H1 (cell line): ENCODE results near the gene MAPK9. TPM values are rescaled to one million over a fixed set of nuclear protein-coding genes. Genes with fewer than 3 reads are reported as not detected.

Source experiments
- JUN ChIP-seq: IDR thresholded peaks from 2 replicates; pipeline ENCODE4 v1.6.1; 2011; ENCODE audit warnings: low read depth, mild to moderate bottlenecking, improper control_type of control experiment, low read length
- JUND ChIP-seq: IDR thresholded peaks from 2 replicates; pipeline ENCODE4 v1.6.1; 2011; ENCODE audit warnings: mild to moderate bottlenecking, improper control_type of control experiment, low read length
- MAFK ChIP-seq: IDR thresholded peaks from 2 replicates; pipeline ENCODE4 v1.6.1; 2012; ENCODE audit warnings: low read depth, mild to moderate bottlenecking, improper control_type of control experiment, low read length
- RAD21 ChIP-seq, 2 experiments: IDR thresholded peaks in 1 of 2; conservative IDR thresholded peaks in 1 of 2; 2 replicates each; pipeline ENCODE4 v1.6.1; 2011; ENCODE audit warnings: low read depth in 2 of 2, low read length in 2 of 2, improper control_type of control experiment in 1 of 2, inconsistent platforms in 1 of 2, mild to moderate bottlenecking in 1 of 2, moderate library complexity in 1 of 2
- SP1 ChIP-seq: IDR thresholded peaks from 2 replicates; pipeline ENCODE4 v1.6.1; 2011; ENCODE audit warnings: low read depth, low read length
- USF2 ChIP-seq: IDR thresholded peaks from 2 replicates; pipeline ENCODE4 v1.6.1; 2011; ENCODE audit warnings: low read length, improper control_type of control experiment
- polyA plus RNA-seq, 7 experiments: library from polyadenylated mRNA; depleted of rRNA in 3 of 7; stranded (reverse) in 5 of 7; unstranded in 2 of 7; fragments of >200 nt in 5 of 7; fragments of 200-250 nt in 2 of 7; gene quantifications; 1 replicate in 5 of 7; 2 replicates in 1 of 7; 4 replicates in 1 of 7; pipeline versions ENCODE4 v1.2.1 to v1.2.3, GENCODE V29; 2011 to 2013; ENCODE audit warnings: missing spikeins in 2 of 7, mixed read lengths in 2 of 7
- total RNA-seq: library from RNA; stranded (reverse); fragmentation: NEBNext Ultra II Directional; extraction: Animal tissue kit (Norgen Biotek cat#: 25700); gene quantifications from 2 replicates; pipeline ENCODE4 v1.2.1, GENCODE V29; 2021
- TF ChIP-seq, protein P1 (sequence below): IDR thresholded peaks from 2 replicates; pipeline ENCODE4 v1.6.1; 2012; ENCODE audit warnings: low read length, inconsistent platforms

Gene MAPK9
- total and polyA plus RNA-seq, 2 of the 8 experiments (the other 6 are each of a cell fraction or from before 2014, with no cell fraction given) = 22.3 to 43.7 TPM

- TF ChIP-seq SP1 (no peak), MAFK (no peak), USF2 (no peak), JUND (no peak), RAD21 (IDR thresholded peaks at IDR 0.05 in 1 of 2, conservative IDR thresholded peaks at IDR 0.05 in 1 of 2; ENCODE audit: low read depth in 2 of 2, low read length in 2 of 2) (no peak), JUN (no peak)
- TF ChIP-seq, protein P1, sequence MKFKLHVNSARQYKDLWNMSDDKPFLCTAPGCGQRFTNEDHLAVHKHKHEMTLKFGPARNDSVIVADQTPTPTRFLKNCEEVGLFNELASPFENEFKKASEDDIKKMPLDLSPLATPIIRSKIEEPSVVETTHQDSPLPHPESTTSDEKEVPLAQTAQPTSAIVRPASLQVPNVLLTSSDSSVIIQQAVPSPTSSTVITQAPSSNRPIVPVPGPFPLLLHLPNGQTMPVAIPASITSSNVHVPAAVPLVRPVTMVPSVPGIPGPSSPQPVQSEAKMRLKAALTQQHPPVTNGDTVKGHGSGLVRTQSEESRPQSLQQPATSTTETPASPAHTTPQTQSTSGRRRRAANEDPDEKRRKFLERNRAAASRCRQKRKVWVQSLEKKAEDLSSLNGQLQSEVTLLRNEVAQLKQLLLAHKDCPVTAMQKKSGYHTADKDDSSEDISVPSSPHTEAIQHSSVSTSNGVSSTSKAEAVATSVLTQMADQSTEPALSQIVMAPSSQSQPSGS = no peak
Observed at GRCh38 chr5:180324601-180324950, 32.7 kb upstream of the MAPK9 start (continued).
